GM23338 (cell line): ENCODE data around the gene DNASE1. TPM values are rescaled to one million over a fixed set of nuclear protein-coding genes. Genes with fewer than 3 reads are reported as not detected.

Experiments
- ATAC-seq: fragments of 200-7000 bp; cut with Tn5 transposase; 3 replicates; pipeline ENCODE4 v1.9.1; 2020
- DNase-seq: peaks from one replicate; pipeline ENCODE4 v3.0.0-alpha.2; 2015; ENCODE audit warnings: low spot score
- H2AFZ ChIP-seq: fragments of 200-600 bp; sonication (generic); 2 replicates; pipeline ENCODE4 v1.8.0; 2016; ENCODE audit warnings: antibody characterized with exemption, mild to moderate bottlenecking, moderate library complexity
- H3F3A ChIP-seq: fragments of 200-600 bp; sonication (generic); replicated peaks from 2 replicates; pipeline ENCODE4 v1.8.0; 2017; ENCODE audit warnings: antibody characterized with exemption, mixed run types, low read depth
- H3K27ac ChIP-seq: fragments of 200-600 bp; sonication (generic); 2 replicates; pipeline ENCODE4 v1.6.1; 2016; ENCODE audit warnings: low read depth
- H3K27me3 ChIP-seq: fragments of 200-600 bp; sonication (generic); 2 replicates; pipeline ENCODE4 v1.8.0; 2016; ENCODE audit warnings: mild to moderate bottlenecking, mixed run types, moderate library complexity; ENCODE audit not compliant: insufficient read depth
- H3K36me3 ChIP-seq: fragments of 200-600 bp; sonication (generic); 2 replicates; pipeline ENCODE4 v1.8.0; 2016; ENCODE audit warnings: mild to moderate bottlenecking; ENCODE audit not compliant: insufficient read depth
- H3K4me1 ChIP-seq: fragments of 200-600 bp; sonication (generic); 2 replicates; pipeline ENCODE4 v1.8.0; 2016; ENCODE audit warnings: mild to moderate bottlenecking, moderate library complexity; ENCODE audit not compliant: insufficient read depth
- H3K4me2 ChIP-seq: fragments of 200-600 bp; sonication (generic); 2 replicates; pipeline ENCODE4 v1.7.1; 2017; ENCODE audit warnings: mixed run types
- H3K4me3 ChIP-seq: fragments of 200-600 bp; sonication (generic); 2 replicates; pipeline ENCODE4 v1.6.1; 2016; ENCODE audit warnings: mixed run types
- H3K79me2 ChIP-seq: fragments of 200-600 bp; sonication (generic); replicated peaks from 2 replicates; pipeline ENCODE4 v1.8.0; 2017; ENCODE audit warnings: mild to moderate bottlenecking; ENCODE audit not compliant: insufficient read depth
- H3K9me2 ChIP-seq: fragments of 200-600 bp; sonication (generic); 2 replicates; pipeline ENCODE4 v1.8.0; 2017; ENCODE audit not compliant: insufficient read depth
- H4K20me1 ChIP-seq: fragments of 200-600 bp; sonication (generic); replicated peaks from 2 replicates; pipeline ENCODE4 v1.8.0; 2017; ENCODE audit warnings: mild to moderate bottlenecking; ENCODE audit not compliant: insufficient read depth
- H3K27ac Mint-ChIP-seq: 2 replicates; pipeline ENCODE4 v1.8.0; 2020; ENCODE audit warnings: inconsistent platforms, mild to moderate bottlenecking, moderate library complexity, mixed read lengths
- H3K27me3 Mint-ChIP-seq: 3 replicates; pipeline ENCODE4 v1.8.0; 2022; ENCODE audit warnings: low read depth, mild to moderate bottlenecking, moderate library complexity, mixed read lengths, inconsistent platforms; ENCODE audit not compliant: insufficient read depth, poor library complexity
- H3K36me3 Mint-ChIP-seq: 3 replicates; pipeline ENCODE4 v1.8.0; 2021; ENCODE audit warnings: low read depth, mild to moderate bottlenecking, inconsistent platforms, moderate library complexity, mixed read lengths
- H3K4me1 Mint-ChIP-seq: 3 replicates; pipeline ENCODE4 v1.8.0; 2020; ENCODE audit warnings: mild to moderate bottlenecking, inconsistent platforms, mixed read lengths
- H3K4me3 Mint-ChIP-seq: 3 replicates; pipeline ENCODE4 v1.8.0; 2021; ENCODE audit warnings: moderate library complexity, mild to moderate bottlenecking, inconsistent platforms, mixed read lengths
- H3K9me3 Mint-ChIP-seq: 3 replicates; pipeline ENCODE4 v1.8.0; 2020; ENCODE audit warnings: moderate library complexity, mild to moderate bottlenecking, inconsistent platforms, mixed read lengths
- CREB1 ChIP-seq: fragments of 250-450 bp; sonication (Bioruptor Pico); IDR thresholded peaks from 2 replicates; pipeline ENCODE4 v1.5.0; 2020; ENCODE audit warnings: low read depth, mild to moderate bottlenecking, moderate library complexity
- ETS1 ChIP-seq: IDR thresholded peaks from 2 replicates; pipeline ENCODE4 v1.6.1; 2016; ENCODE audit warnings: antibody characterized with exemption
- EZH2 ChIP-seq: fragments of 200-600 bp; sonication (generic); IDR thresholded peaks from one replicate; pipeline ENCODE4 v1.8.0; 2017; ENCODE audit warnings: antibody characterized with exemption, mild to moderate bottlenecking, low read depth; ENCODE audit not compliant: unreplicated experiment
- EZH2phosphoT487 ChIP-seq: fragments of 200-600 bp; sonication (generic); IDR thresholded peaks from one replicate; pipeline ENCODE4 v1.8.1; 2018; ENCODE audit warnings: antibody characterized with exemption; ENCODE audit not compliant: unreplicated experiment
- JUNB ChIP-seq: IDR thresholded peaks from one replicate; pipeline ENCODE4 v1.6.1; 2016; ENCODE audit warnings: antibody characterized with exemption; ENCODE audit not compliant: unreplicated experiment
- POLR2AphosphoS5 ChIP-seq: IDR thresholded peaks from 2 replicates; pipeline ENCODE4 v1.6.1; 2016; ENCODE audit warnings: antibody characterized with exemption, low read depth
- STAT1 ChIP-seq: IDR thresholded peaks from one replicate; pipeline ENCODE4 v1.6.1; 2016; ENCODE audit warnings: antibody characterized with exemption; ENCODE audit not compliant: unreplicated experiment
- ZNF114 ChIP-seq: fragments of 250-450 bp; sonication (Bioruptor Pico); IDR thresholded peaks from 2 replicates; pipeline ENCODE4 v1.5.0; 2020; ENCODE audit warnings: mild to moderate bottlenecking, moderate library complexity
- polyA plus RNA-seq: library from polyadenylated mRNA; unstranded; fragments of >200 nt; fragmentation: Nextera tagmentation; extraction: Ambion mirVana; gene quantifications from 2 replicates; pipeline ENCODE4 v1.2.1, GENCODE V29; 2016
- total RNA-seq: library from RNA; depleted of rRNA; stranded (reverse); fragments of >200 nt; shearing (Covaris generic); gene quantifications from 2 replicates; pipeline ENCODE4 v1.2.3, GENCODE V29; 2014
- TF ChIP-seq, protein P1 (sequence below): IDR thresholded peaks from one replicate; pipeline ENCODE4 v1.6.1; 2018; ENCODE audit warnings: antibody characterized with exemption; ENCODE audit not compliant: unreplicated experiment
- TF ChIP-seq, protein P2 (sequence below): fragments of 250-450 bp; sonication (Bioruptor Pico); IDR thresholded peaks from 2 replicates; pipeline ENCODE4 v1.5.0; 2020; ENCODE audit warnings: mild to moderate bottlenecking, moderate library complexity

The DNASE1 gene
- total and polyA plus RNA-seq, 2 experiments from 2014 or later = 7.9 to 23.0 TPM

GRCh38 chr16:3640632-3641501 is 13.6 kb upstream of the DNASE1 start (continued):
- TF ChIP-seq STAT1 = no peak
- TF ChIP-seq EZH2phosphoT487 = no peak
- TF ChIP-seq ETS1 = no peak
- TF ChIP-seq, protein P1, sequence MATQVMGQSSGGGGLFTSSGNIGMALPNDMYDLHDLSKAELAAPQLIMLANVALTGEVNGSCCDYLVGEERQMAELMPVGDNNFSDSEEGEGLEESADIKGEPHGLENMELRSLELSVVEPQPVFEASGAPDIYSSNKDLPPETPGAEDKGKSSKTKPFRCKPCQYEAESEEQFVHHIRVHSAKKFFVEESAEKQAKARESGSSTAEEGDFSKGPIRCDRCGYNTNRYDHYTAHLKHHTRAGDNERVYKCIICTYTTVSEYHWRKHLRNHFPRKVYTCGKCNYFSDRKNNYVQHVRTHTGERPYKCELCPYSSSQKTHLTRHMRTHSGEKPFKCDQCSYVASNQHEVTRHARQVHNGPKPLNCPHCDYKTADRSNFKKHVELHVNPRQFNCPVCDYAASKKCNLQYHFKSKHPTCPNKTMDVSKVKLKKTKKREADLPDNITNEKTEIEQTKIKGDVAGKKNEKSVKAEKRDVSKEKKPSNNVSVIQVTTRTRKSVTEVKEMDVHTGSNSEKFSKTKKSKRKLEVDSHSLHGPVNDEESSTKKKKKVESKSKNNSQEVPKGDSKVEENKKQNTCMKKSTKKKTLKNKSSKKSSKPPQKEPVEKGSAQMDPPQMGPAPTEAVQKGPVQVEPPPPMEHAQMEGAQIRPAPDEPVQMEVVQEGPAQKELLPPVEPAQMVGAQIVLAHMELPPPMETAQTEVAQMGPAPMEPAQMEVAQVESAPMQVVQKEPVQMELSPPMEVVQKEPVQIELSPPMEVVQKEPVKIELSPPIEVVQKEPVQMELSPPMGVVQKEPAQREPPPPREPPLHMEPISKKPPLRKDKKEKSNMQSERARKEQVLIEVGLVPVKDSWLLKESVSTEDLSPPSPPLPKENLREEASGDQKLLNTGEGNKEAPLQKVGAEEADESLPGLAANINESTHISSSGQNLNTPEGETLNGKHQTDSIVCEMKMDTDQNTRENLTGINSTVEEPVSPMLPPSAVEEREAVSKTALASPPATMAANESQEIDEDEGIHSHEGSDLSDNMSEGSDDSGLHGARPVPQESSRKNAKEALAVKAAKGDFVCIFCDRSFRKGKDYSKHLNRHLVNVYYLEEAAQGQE = no peak
- no peak for TF ChIP-seq CREB1 (CRISPR knock-in tag)
- no peak for TF ChIP-seq EZH2

DNA sequence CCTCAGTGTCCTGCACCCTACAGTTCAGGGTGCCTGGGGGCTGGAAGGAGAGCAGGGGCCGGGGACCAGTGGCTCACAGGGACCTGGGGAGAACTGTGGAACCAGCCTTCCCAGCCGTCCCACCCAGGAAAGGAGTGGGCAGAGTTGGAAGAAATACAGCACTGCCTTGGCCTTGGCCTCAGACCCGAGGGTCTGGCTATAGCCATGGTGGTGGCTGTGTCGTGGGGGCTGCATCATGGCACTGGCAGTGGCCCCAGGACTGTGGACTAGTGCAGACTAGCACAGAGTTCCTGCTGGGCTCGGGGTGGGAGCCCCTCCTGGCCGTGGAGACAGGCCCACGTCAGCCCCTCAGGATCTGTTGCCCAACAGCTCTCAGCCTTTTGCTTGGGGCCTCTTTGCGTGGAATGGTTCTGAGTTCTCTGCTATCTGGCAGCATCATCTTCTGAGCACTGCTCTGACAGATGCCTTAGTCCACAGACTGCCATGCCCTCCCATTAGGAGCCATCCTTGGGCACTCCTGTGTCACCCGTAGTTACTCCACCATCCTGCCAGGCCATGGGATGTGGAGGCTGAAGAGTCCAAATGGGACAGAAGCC is 12.6 kb upstream of the DNASE1 start:
- no peaks in the 10 kb centered on the region for H3K9me2 ChIP-seq
- H3K27me3 Mint-ChIP-seq = peaks cover 25% of the 10 kb centered on the region
- H3K27ac Mint-ChIP-seq = no peak overlapping the region
- no peak overlapping the region for H2AFZ ChIP-seq
- H3K27ac ChIP-seq = no peak overlapping the region
- H3K27me3 ChIP-seq = no peaks in the 10 kb centered on the region
- H3K4me1 Mint-ChIP-seq = peaks cover 58% of the 10 kb centered on the region
- H3K79me2 ChIP-seq = peaks cover 11% of the 10 kb centered on the region; the same call in 1 of the 2 replicates
- H3K4me3 Mint-ChIP-seq = no peak overlapping the region
- H3K9me3 Mint-ChIP-seq = peaks cover 8% of the 10 kb centered on the region; the same call in 2 of the 3 replicates
- peaks cover 28% of the 10 kb centered on the region for H3K4me1 ChIP-seq
- peaks cover 11% of the 10 kb centered on the region; the same call in 1 of the 2 replicates for H3F3A ChIP-seq
- no peak for ATAC-seq
- H3K36me3 Mint-ChIP-seq = peaks cover 8% of the 10 kb centered on the region; the same call in 2 of the 3 replicates
- H3K4me2 ChIP-seq = no peak overlapping the region
- no peak for DNase-seq
- no peaks in the 10 kb centered on the region for H3K36me3 ChIP-seq
- peaks cover 3% of the 10 kb centered on the region; the same call in 1 of the 2 replicates for H4K20me1 ChIP-seq
- H3K4me3 ChIP-seq = no peak overlapping the region
- TF ChIP-seq POLR2AphosphoS5 (no peak), ZNF114 (CRISPR knock-in tag) (no peak), JUNB (no peak)
- TF ChIP-seq, protein P2, sequence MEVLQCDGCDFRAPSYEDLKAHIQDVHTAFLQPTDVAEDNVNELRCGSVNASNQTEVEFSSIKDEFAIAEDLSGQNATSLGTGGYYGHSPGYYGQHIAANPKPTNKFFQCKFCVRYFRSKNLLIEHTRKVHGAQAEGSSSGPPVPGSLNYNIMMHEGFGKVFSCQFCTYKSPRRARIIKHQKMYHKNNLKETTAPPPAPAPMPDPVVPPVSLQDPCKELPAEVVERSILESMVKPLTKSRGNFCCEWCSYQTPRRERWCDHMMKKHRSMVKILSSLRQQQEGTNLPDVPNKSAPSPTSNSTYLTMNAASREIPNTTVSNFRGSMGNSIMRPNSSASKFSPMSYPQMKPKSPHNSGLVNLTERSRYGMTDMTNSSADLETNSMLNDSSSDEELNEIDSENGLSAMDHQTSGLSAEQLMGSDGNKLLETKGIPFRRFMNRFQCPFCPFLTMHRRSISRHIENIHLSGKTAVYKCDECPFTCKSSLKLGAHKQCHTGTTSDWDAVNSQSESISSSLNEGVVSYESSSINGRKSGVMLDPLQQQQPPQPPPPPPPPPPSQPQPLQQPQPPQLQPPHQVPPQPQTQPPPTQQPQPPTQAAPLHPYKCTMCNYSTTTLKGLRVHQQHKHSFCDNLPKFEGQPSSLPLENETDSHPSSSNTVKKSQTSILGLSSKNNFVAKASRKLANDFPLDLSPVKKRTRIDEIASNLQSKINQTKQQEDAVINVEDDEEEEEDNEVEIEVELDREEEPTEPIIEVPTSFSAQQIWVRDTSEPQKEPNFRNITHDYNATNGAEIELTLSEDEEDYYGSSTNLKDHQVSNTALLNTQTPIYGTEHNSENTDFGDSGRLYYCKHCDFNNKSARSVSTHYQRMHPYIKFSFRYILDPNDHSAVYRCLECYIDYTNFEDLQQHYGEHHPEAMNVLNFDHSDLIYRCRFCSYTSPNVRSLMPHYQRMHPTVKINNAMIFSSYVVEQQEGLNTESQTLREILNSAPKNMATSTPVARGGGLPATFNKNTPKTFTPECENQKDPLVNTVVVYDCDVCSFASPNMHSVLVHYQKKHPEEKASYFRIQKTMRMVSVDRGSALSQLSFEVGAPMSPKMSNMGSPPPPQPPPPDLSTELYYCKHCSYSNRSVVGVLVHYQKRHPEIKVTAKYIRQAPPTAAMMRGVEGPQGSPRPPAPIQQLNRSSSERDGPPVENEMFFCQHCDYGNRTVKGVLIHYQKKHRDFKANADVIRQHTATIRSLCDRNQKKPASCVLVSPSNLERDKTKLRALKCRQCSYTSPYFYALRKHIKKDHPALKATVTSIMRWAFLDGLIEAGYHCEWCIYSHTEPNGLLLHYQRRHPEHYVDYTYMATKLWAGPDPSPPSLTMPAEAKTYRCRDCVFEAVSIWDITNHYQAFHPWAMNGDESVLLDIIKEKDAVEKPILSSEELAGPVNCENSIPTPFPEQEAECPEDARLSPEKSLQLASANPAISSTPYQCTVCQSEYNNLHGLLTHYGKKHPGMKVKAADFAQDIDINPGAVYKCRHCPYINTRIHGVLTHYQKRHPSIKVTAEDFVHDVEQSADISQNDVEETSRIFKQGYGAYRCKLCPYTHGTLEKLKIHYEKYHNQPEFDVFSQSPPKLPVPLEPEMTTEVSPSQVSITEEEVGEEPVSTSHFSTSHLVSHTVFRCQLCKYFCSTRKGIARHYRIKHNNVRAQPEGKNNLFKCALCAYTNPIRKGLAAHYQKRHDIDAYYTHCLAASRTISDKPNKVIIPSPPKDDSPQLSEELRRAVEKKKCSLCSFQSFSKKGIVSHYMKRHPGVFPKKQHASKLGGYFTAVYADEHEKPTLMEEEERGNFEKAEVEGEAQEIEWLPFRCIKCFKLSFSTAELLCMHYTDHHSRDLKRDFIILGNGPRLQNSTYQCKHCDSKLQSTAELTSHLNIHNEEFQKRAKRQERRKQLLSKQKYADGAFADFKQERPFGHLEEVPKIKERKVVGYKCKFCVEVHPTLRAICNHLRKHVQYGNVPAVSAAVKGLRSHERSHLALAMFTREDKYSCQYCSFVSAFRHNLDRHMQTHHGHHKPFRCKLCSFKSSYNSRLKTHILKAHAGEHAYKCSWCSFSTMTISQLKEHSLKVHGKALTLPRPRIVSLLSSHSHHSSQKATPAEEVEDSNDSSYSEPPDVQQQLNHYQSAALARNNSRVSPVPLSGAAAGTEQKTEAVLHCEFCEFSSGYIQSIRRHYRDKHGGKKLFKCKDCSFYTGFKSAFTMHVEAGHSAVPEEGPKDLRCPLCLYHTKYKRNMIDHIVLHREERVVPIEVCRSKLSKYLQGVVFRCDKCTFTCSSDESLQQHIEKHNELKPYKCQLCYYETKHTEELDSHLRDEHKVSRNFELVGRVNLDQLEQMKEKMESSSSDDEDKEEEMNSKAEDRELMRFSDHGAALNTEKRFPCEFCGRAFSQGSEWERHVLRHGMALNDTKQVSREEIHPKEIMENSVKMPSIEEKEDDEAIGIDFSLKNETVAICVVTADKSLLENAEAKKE = no peak
